Measurements from ENCODE around the gene MYF6. TPM values are rescaled to one million over a fixed set of nuclear protein-coding genes. Genes with fewer than 3 reads are reported as not detected.
A peak's percentile ranks its signal among the peaks of the same experiment; 100 is the strongest.

The MYF6 gene
- total RNA-seq (2013): 0.04 TPM
- polyA plus RNA-seq (not detected), polyA minus RNA-seq (not detected in 2 replicates), total RNA-seq (0 to 0.75 (median 0) reads per million in 11 experiments)

- Histone ChIP-seq H3K36me3 (replicated peaks in 1 of 2; ENCODE audit: control insufficient read depth in 1 of 2, insufficient read depth in 2 of 2, low read length in 2 of 2) (no peaks in the 10 kb centered on the region), H3K9ac (ENCODE audit: insufficient read depth, low read length, poor library complexity, severe bottlenecking) (no peak within 1 kb of the TSS), H3K27ac (ENCODE audit: low read depth in 1 of 2, low read length in 2 of 2) (no peak within 1 kb of the TSS), H4K20me1 (ENCODE audit: insufficient read depth, low read length) (no peaks in the 10 kb centered on the region), H3K4me3 (replicated peaks in 1 of 3; ENCODE audit: low read depth in 2 of 3, low read length in 3 of 3) (peak within 1 kb of the TSS in 2 of 3 experiments; percentile 14 to 65), H3K79me2 (ENCODE audit: insufficient read depth, low read length) (no peaks in the 10 kb centered on the region), H3K4me2 (replicated peaks; ENCODE audit: extremely low read depth, low read length, poor library complexity, severe bottlenecking) (peak within 1 kb of the TSS; percentile 65), H3K4me1 (ENCODE audit: control insufficient read depth in 1 of 2, insufficient read depth in 2 of 2, low read length in 2 of 2) (peaks cover 11 to 13% of the 10 kb centered on the region in 2 donors), H3K27me3 (ENCODE audit: control insufficient read depth in 2 of 2, insufficient read depth in 2 of 2, low read length in 2 of 2) (peaks cover 20 to 33% of the 10 kb centered on the region in 2 donors), H3K9me3 (replicated peaks in 1 of 2; ENCODE audit: control insufficient read depth in 1 of 2, insufficient read depth in 1 of 2, low read length in 2 of 2) (no peaks in the 10 kb centered on the region), H2AFZ (ENCODE audit: insufficient read depth, low read depth, low read length, poor library complexity, severe bottlenecking) (peak within 1 kb of the TSS; percentile 72)
- intact Hi-C loops (cut with micrococcal nuclease): no loop called here
- Mint-ChIP-seq H3K27me3 (ENCODE audit: low read depth in 3 of 3) (peaks cover 35 to 57% (median 39%) of the 10 kb centered on the region in 3 donors), H3K27ac (no peak within 1 kb of the TSS), H3K4me3 (peak within 1 kb of the TSS; percentile 79 to 88), H3K4me1 (peaks cover 16% of the 10 kb centered on the region), H3K9me3 (peaks cover 0 to 9% (median 3%) of the 10 kb centered on the region in 7 donors), H3K36me3 (no peaks in the 10 kb centered on the region)
- DNase-seq: no peak
- WGBS (ENCODE audit: insufficient coverage): 66% methylated on average over 4 of the region's 4 CpGs
- TF ChIP-seq, protein P1, sequence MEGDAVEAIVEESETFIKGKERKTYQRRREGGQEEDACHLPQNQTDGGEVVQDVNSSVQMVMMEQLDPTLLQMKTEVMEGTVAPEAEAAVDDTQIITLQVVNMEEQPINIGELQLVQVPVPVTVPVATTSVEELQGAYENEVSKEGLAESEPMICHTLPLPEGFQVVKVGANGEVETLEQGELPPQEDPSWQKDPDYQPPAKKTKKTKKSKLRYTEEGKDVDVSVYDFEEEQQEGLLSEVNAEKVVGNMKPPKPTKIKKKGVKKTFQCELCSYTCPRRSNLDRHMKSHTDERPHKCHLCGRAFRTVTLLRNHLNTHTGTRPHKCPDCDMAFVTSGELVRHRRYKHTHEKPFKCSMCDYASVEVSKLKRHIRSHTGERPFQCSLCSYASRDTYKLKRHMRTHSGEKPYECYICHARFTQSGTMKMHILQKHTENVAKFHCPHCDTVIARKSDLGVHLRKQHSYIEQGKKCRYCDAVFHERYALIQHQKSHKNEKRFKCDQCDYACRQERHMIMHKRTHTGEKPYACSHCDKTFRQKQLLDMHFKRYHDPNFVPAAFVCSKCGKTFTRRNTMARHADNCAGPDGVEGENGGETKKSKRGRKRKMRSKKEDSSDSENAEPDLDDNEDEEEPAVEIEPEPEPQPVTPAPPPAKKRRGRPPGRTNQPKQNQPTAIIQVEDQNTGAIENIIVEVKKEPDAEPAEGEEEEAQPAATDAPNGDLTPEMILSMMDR (IDR thresholded peaks at IDR 0.05): no peak
Observed at GRCh38 chr12:80707126-80707829, at the start of gene MYF6. MYF6 (plus strand) TSS chr12:80707634; CDS start chr12:80707720, 86 bp downstream.

DNA sequence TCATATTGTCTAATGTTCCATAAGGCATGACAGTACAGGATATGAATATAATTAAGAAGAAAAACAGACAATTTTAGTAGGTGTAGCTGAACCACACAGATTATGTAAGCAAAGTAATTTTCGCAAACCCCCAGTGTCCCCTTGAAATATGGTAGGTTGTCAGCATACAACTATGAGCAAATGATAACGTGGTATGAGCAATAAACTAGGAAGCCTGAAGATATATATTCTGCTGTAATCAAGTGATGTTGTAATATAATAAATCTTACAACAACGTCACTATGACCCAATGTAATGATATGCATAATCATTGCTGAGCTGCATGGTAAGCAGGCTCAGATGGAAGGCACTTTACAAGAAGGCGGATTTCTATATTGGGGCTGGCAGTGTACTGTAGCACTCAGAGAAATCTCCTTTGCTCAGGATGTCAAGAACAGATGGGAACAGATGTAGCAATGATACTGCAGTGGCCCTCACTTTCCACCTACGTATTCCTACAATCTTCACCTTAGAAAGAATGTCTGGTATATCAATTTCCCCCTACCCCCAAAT is 47.8 kb upstream of the MYF6 start:
- no peaks in the 10 kb centered on the region for H3K4me1 ChIP-seq (ENCODE audit: control insufficient read depth in 1 of 2, insufficient read depth in 2 of 2, low read length in 2 of 2)
- no peak overlapping the region for H3K4me3 ChIP-seq (replicated peaks in 1 of 3; ENCODE audit: low read depth in 2 of 3, low read length in 3 of 3)
- H3K9me3 Mint-ChIP-seq: peaks cover 0 to 3% (median 0%) of the 10 kb centered on the region in 7 donors
- H3K4me2 ChIP-seq (replicated peaks; ENCODE audit: extremely low read depth, low read length, poor library complexity, severe bottlenecking): no peak overlapping the region
- no peak overlapping the region for H3K4me3 Mint-ChIP-seq
- H3K27me3 ChIP-seq (ENCODE audit: control insufficient read depth in 2 of 2, insufficient read depth in 2 of 2, low read length in 2 of 2): no peaks in the 10 kb centered on the region
- H3K27ac Mint-ChIP-seq: no peak overlapping the region
- H3K36me3 ChIP-seq (replicated peaks in 1 of 2; ENCODE audit: control insufficient read depth in 1 of 2, insufficient read depth in 2 of 2, low read length in 2 of 2): no peaks in the 10 kb centered on the region
- no peaks in the 10 kb centered on the region for H3K9me3 ChIP-seq (replicated peaks in 1 of 2; ENCODE audit: control insufficient read depth in 1 of 2, insufficient read depth in 1 of 2, low read length in 2 of 2)
- no peaks in the 10 kb centered on the region for H4K20me1 ChIP-seq (ENCODE audit: insufficient read depth, low read length)
- H2AFZ ChIP-seq (ENCODE audit: insufficient read depth, low read depth, low read length, poor library complexity, severe bottlenecking): no peak overlapping the region
- H3K36me3 Mint-ChIP-seq: no peaks in the 10 kb centered on the region
- WGBS (ENCODE audit: insufficient coverage): 60% methylated on average over 2 of the region's 5 CpGs
- no peak overlapping the region for H3K27ac ChIP-seq (ENCODE audit: low read depth in 1 of 2, low read length in 2 of 2)
- TF ChIP-seq, protein P1 (IDR thresholded peaks at IDR 0.05): no peak
- DNase-seq: no peak
- intact Hi-C loops (cut with micrococcal nuclease): no loop called here
- H3K9ac ChIP-seq (ENCODE audit: insufficient read depth, low read length, poor library complexity, severe bottlenecking): no peak overlapping the region
- H3K4me1 Mint-ChIP-seq: no peaks in the 10 kb centered on the region
- no peaks in the 10 kb centered on the region for H3K79me2 ChIP-seq (ENCODE audit: insufficient read depth, low read length)
- no peaks in the 10 kb centered on the region for H3K27me3 Mint-ChIP-seq (ENCODE audit: low read depth in 3 of 3)

All from CD14-positive monocyte (primary cell).